A673 (cell line): ENCODE results near the gene GPN3. TPM values are rescaled to one million over a fixed set of nuclear protein-coding genes. Genes with fewer than 3 reads are reported as not detected.

ENCODE experiments used
- BruUV-seq: library from RNA; stranded (reverse); fragments of 400-500 nt; replicated peaks from 2 replicates; lab custom pipeline; 2021; lab: Mats Ljungman, UMichigan
- CTCF ChIA-PET: fragments of 300-600 bp; sonication (Branson Sonifier 250); formaldehyde crosslinking; loops from one replicate; lab custom pipeline; 2022; ENCODE audit warnings: antibody characterized with exemption; lab: Charles Lee
- POLR2A ChIA-PET: fragments of 300-600 bp; sonication (Branson Sonifier 250); formaldehyde crosslinking; loops from one replicate; lab custom pipeline; 2022; ENCODE audit warnings: antibody characterized with exemption; ENCODE audit not compliant: low non-redundant PET; lab: Charles Lee
- DNase-seq: peaks from one replicate; pipeline ENCODE4 v3.0.0-alpha.2; 2015; ENCODE audit warnings: low spot score
- H3K27ac ChIP-seq: fragments of 200-600 bp; sonication (generic); 2 replicates; pipeline ENCODE4 v1.5.1; 2016; ENCODE audit warnings: mixed run types, low read depth, mild to moderate bottlenecking, mixed read lengths, antibody characterized with exemption, low read length; ENCODE audit not compliant: poor library complexity, severe bottlenecking
- H3K27me3 ChIP-seq: fragments of 200-600 bp; sonication (generic); replicated peaks from 2 replicates; pipeline ENCODE4 v1.6.1; 2017; ENCODE audit warnings: mixed run types, low read depth, mild to moderate bottlenecking, mixed read lengths, antibody characterized with exemption, low read length; ENCODE audit not compliant: insufficient read depth, poor library complexity
- H3K36me3 ChIP-seq: fragments of 200-600 bp; sonication (generic); 2 replicates; pipeline ENCODE4 v1.6.1; 2016; ENCODE audit warnings: mixed run types, mild to moderate bottlenecking, mixed read lengths, antibody characterized with exemption, low read length; ENCODE audit not compliant: insufficient read depth, poor library complexity, severe bottlenecking
- H3K4me1 ChIP-seq: fragments of 200-600 bp; sonication (generic); 2 replicates; pipeline ENCODE4 v1.6.1; 2017; ENCODE audit warnings: mixed run types, mild to moderate bottlenecking, mixed read lengths, antibody characterized with exemption, low read length; ENCODE audit not compliant: insufficient read depth, poor library complexity, severe bottlenecking
- H3K4me3 ChIP-seq: fragments of 200-600 bp; sonication (generic); 2 replicates; pipeline ENCODE4 v1.5.1; 2016; ENCODE audit warnings: low read depth, mixed run types, mild to moderate bottlenecking, mixed read lengths, low read length; ENCODE audit not compliant: poor library complexity, severe bottlenecking
- H3K9me3 ChIP-seq: fragments of 200-600 bp; sonication (generic); 2 replicates; pipeline ENCODE4 v1.6.1; 2016; ENCODE audit warnings: mixed run types, low read depth, mild to moderate bottlenecking, mixed read lengths, antibody characterized with exemption, low read length; ENCODE audit not compliant: poor library complexity, severe bottlenecking
- EZH2 ChIP-seq: fragments of 200-600 bp; sonication (generic); IDR thresholded peaks from 2 replicates; pipeline ENCODE4 v1.6.1; 2017; ENCODE audit warnings: borderline replicate concordance, low read depth, mild to moderate bottlenecking, mixed read lengths, antibody characterized with exemption, low read length; ENCODE audit not compliant: poor library complexity, severe bottlenecking
- intact Hi-C: fragments of 100-400 bp; cut with micrococcal nuclease; formaldehyde crosslinking; loops from one replicate; pipeline ENCODE4 v1.10.0; 2022; ENCODE audit not compliant: unreplicated experiment
- total RNA-seq: library from RNA; stranded (reverse); gene quantifications from 2 replicates; pipeline ENCODE4 v1.2.3, GENCODE V29; 2021
- TF ChIP-seq, protein P1 (sequence below): fragments of 300-800, 200-600 bp; sonication (generic); conservative IDR thresholded peaks from 2 replicates; pipeline ENCODE4 v1.5.1; 2017; ENCODE audit warnings: low read depth, mild to moderate bottlenecking, antibody characterized with exemption, low read length, moderate library complexity, mixed read lengths

GPN3 gene
- total RNA-seq, 1 experiment from 2014 or later: 52.7 TPM

GRCh38 chr12:110503432-110503831 is 35.4 kb upstream of the GPN3 start:
- DNase-seq: no peak
- no peaks in the 10 kb centered on the region for H3K36me3 ChIP-seq
- TF ChIP-seq, protein P1, sequence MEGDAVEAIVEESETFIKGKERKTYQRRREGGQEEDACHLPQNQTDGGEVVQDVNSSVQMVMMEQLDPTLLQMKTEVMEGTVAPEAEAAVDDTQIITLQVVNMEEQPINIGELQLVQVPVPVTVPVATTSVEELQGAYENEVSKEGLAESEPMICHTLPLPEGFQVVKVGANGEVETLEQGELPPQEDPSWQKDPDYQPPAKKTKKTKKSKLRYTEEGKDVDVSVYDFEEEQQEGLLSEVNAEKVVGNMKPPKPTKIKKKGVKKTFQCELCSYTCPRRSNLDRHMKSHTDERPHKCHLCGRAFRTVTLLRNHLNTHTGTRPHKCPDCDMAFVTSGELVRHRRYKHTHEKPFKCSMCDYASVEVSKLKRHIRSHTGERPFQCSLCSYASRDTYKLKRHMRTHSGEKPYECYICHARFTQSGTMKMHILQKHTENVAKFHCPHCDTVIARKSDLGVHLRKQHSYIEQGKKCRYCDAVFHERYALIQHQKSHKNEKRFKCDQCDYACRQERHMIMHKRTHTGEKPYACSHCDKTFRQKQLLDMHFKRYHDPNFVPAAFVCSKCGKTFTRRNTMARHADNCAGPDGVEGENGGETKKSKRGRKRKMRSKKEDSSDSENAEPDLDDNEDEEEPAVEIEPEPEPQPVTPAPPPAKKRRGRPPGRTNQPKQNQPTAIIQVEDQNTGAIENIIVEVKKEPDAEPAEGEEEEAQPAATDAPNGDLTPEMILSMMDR: no peak
- TF ChIP-seq EZH2: no peak
- POLR2A ChIA-PET: no interaction called here
- H3K27ac ChIP-seq: no peak overlapping the region
- no TSS peak for BruUV-seq
- no peak overlapping the region for H3K4me3 ChIP-seq
- CTCF ChIA-PET: no interaction called here
- H3K9me3 ChIP-seq: no peaks in the 10 kb centered on the region
- peaks cover 14% of the 10 kb centered on the region for H3K4me1 ChIP-seq
- intact Hi-C loops: no loop called here
- H3K27me3 ChIP-seq: no peaks in the 10 kb centered on the region

DNA sequence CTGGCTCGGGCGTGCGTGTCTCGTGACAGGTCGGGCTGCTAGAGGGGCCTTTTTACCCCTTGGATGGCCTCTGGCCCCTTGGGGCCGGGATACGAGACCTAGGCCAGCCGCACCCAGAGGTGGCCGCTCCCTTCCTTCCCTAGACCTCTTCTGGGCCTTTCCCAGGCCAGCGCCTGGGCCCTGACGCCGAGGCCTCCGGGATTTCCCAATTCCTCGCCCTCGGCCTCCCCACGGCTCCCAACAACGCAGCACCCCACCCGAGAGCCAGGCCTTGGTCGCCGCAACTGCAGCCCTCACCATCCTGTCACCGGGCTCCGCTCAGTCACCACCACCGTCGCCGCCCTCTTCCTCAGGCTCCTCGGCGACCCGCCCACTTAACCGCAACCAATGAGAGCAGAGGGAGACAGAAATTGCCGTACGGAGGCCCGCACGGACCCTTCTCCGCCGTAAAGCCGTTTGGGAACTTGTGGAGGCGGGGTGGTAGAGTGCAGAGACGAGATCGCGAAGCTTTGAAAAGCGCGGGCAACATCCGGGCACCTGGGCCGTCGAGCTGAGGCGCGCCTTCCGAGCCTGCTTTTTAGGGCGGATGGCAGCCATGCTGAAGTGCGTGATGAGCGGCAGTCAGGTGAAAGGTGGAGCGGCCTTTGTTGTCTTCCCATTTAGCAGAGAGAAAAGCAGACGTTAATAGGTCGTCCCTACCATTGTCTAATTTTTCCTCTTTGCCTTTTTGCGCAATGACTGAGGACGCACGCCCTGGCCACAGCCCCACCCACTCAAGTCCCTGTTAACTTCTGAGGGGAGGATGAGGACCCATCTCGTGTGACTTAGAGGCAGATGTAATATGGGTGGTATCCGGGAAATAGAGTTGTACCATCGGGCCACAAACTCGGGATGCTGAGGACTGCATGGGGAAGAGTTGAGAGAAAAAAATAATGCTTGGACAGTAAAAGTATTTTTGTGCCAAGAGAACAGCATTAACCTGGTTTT is 34.0 kb upstream of the GPN3 start, which contains the start of the genes RAD9B and VPS29:
Gene RAD9B, plus strand, starts transcription at position 580 of the 987 bp plus-strand sequence. Its CDS starts 7 bp downstream, at position 587.
Gene VPS29, minus strand, starts transcription at position 360 of the 987 bp plus-strand sequence. Its CDS starts 60 bp downstream, at position 300.
- Histone ChIP-seq H3K27me3 (no peaks in the 10 kb centered on the region), H3K9me3 (no peaks in the 10 kb centered on the region), H3K27ac (peak within 1 kb of the TSS; percentile 78), H3K36me3 (no peaks in the 10 kb centered on the region), H3K4me3 (peak within 1 kb of the TSS; percentile 89), H3K4me1 (peaks cover 14% of the 10 kb centered on the region)
- TF ChIP-seq, protein P1: no peak
- TF ChIP-seq EZH2: no peak
- BruUV-seq: TSS peak; percentile 78
- POLR2A ChIA-PET: interaction anchor here (0.9 kb wide), 1 partner anchor 79 kb away, joined by 4 read pairs; no protein-coding TSS in a partner anchor
- CTCF ChIA-PET: no interaction called here
- peak; percentile 99 for DNase-seq
- intact Hi-C loops: no loop called here

- Histone ChIP-seq H3K9me3 (no peaks in the 10 kb centered on the region), H3K4me3 (peak overlapping the region; percentile 89), H3K4me1 (peaks cover 14% of the 10 kb centered on the region), H3K27ac (peak overlapping the region; percentile 78), H3K36me3 (peaks cover 4% of the 10 kb centered on the region), H3K27me3 (no peaks in the 10 kb centered on the region)
- DNase-seq: peak; percentile 51
- TSS peak; percentile 44 for BruUV-seq
- CTCF ChIA-PET: no interaction called here
- TF ChIP-seq EZH2: no peak
- TF ChIP-seq, protein P1: no peak
- intact Hi-C loops: no loop called here
- POLR2A ChIA-PET: no interaction called here
Observed at GRCh38 chr12:110501399-110501751, 33.3 kb upstream of the GPN3 start.
